GM18870 (cell line): ENCODE results near the gene UBE2E3.
"Not testable (repeated sequence)": the region's sequence is repeated elsewhere in the genome, so short reads cannot be mapped to it uniquely, and the experiment has no call there.

Experiments
- ATAC-seq: cut with Tn5 transposase; IDR thresholded peaks from one replicate; pipeline ENCODE4 v1.9.1; 2021; ENCODE audit warnings: moderate library complexity; ENCODE audit not compliant: unreplicated experiment

Gene UBE2E3

DNA sequence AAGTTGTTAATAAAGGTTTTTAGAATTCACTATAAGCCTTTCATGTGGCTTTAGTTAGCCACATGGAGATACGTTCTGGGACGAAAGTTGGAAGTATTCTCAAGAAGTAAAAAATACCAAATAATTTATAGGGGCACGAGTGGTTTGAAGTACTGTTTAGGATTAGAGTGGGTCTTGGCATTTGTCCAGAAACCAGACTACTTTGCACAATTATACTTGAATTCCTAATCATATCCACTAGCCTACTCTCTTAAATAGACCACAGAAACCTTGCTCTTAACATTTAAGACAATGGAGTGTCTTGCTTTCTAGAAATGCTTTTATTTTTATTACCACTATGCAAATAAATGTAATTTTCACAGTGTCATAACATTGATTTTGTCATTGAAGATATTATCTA, 44.6 kb downstream of the UBE2E3 start:
- ATAC-seq = no peak

DNA sequence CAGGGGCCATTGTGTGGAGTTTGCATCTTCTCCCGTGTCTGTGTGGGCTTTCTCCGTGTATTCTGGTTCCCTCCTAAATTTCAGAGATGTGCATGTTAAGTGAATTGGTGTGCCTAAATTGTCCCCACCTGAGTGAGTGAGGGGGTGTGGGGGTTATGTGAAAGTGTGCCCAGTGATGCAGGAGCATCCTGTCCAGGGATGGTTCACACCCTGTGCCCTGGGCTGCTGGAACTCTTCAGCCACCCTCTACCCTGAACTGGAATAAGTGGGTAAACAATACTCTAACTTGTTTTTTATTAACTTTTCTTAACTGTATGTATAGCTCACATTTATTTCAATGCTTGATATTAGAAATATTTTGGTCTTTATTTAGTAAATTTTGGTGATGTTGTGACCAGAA, 56.0 kb downstream of the UBE2E3 start:
- peak; percentile 27 for ATAC-seq

GRCh38 chr2:181036848-181037603, 56.6 kb downstream of the UBE2E3 start:
- peak; percentile 79 for ATAC-seq

DNA sequence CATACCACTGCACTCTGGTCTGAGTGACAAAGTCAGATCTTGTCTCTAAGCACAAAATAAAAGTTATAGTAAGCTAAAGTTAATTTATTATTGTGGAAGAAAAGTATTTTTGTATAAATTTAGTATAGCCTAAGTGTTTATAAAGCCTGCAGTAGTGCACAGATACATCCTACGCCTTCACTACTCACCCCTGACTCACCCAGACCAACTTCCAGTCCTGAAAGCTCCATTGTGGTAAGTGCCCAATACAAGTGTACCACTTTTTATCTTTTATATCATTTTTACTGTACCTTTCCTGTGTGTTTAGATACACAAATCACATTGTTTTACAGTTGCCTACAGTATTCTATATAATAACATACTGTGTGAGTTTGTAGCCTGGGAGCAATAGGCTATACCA, 57.5 kb downstream of the UBE2E3 start:
- no peak for ATAC-seq

- ATAC-seq = no peak
Measured at GRCh38 chr2:181038796-181039195, 58.4 kb downstream of the UBE2E3 start.

- not testable (repeated sequence) for ATAC-seq
Measured at GRCh38 chr2:181040839-181041238, 60.4 kb downstream of the UBE2E3 start.

DNA sequence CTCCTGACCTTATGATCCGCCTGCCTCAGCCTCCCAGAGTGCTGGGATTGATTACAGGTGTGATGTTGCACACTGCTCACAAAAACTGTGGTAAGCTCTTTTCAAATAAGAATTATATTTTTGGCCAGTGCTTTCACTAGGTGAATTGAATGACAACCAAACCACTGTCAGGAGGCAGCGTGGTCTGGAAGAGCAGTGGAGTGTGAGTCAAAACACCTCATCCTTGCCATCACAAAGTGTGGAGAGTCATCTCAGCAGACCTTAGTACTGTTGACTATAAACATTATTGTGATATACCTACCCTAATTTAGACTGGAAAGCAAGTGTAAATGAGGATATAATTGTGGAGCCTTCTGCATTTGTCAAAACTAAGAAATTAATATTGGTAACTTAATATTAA, 61.3 kb downstream of the UBE2E3 start:
- no peak for ATAC-seq

DNA sequence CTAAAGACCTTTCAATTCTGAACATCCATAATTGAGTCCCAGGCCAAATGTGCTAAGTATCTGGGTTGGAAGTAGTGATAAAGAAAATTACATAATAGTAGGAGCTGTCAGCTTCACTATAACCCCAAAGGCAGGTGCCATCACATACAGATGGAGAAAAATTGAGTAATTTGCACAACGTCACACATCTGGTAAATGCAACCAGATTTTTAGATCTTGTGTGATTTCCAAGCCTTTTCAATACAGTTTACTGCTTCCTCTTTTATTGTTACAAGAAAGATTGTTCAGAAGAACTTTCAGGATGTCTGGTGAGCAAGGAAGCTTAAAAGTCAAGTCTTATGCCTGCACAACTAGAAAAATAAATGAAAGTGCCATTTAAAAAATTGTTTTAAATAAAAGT, 62.3 kb downstream of the UBE2E3 start:
- no peak for ATAC-seq

DNA sequence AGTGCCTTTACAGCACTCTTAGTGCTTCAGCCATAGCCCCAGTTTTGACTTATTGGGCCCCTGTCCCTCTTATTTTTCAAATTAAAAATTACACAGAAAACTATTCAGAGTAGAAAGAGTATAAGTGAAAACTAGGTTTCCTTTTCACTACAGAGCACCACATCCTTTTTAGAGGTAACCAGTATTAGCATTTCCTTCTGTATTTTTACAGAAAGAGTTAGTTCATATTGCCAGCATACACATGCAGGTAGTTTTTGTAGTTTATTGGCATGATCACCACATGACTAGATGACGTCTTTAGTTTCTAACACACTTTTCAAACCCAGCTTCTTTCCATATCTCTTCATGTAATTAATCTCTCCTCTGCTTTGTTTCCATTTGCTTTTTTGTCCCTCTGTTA, 66.4 kb downstream of the UBE2E3 start:
- ATAC-seq = peak; percentile 49

DNA sequence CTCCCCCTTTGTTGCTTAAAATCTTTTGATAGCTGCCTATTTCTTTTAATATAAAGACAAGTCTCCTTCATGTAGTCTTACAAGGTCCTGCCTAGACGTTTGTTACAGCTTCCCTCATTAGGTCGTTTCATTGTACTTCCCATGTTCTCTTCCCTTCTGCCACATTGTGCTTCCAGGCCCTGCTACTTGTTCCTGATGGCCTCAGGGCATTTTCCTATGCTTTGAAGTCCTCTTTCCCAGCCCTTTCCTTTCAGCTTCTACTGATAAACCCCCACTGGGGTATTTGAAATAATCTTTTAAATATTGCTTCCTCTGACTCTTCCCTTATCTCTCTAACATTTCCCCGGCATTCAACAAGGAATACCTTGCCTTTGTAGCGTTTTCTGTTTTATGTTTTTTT, 67.4 kb downstream of the UBE2E3 start:
- no peak for ATAC-seq

GRCh38 chr2:181051861-181052522, 71.6 kb downstream of the UBE2E3 start:
- no peak for ATAC-seq

DNA sequence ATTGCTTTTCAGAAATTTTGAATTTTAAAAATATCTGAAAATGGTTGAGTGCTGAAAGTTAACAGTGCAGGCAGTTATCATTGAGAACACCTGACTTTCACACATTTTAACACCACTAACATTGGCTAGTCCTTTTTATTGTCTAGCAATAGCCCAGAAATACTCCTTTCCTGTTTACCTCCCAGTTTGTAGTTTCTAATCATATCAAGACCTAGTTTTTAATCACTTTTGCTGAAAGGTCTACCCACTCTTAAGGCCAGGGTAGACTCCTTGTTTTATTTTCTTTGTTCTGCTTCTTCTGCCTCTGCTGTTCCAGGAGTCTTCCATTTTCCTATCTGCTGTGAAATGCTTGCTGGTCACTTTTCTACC, 72.1 kb downstream of the UBE2E3 start:
- ATAC-seq = no peak

DNA sequence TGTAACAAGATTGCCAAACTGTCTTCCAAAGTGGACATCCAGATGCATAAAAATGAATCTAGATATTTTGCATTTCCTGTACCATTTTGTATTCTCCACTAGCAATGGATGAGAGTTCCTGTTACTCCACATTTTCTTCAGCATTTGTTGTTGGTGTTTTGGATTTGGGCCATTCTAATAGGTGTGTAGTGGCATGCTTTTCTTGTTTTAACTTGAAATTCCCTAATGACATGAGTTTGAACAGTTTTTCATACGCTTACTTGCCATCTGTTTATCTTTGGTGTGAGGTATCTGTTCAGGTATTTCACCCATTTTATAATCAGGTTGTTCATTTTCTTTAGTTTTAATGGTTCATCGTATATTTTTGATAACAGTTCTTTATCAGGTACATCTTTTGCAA, 73.9 kb downstream of the UBE2E3 start:
- no peak for ATAC-seq

DNA sequence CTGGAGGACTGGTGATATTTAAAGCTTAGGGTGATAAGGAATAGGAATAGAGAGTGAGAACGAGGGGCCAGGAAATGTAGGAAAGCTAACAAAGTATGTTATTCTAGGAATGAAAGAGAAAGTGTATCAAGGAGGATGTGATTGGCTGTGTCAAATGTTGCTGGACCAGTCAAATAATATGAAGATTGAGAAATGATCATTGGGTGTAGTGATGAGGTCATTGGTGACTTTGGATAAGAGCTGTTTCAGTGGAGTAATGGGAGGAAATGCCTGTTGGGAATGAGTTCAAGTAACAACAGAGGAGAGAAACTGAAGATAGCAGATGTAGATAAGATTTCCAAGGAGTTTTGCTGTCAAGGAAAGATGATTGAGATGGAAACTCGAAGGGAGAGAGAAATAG, 74.4 kb downstream of the UBE2E3 start:
- ATAC-seq = no peak

DNA sequence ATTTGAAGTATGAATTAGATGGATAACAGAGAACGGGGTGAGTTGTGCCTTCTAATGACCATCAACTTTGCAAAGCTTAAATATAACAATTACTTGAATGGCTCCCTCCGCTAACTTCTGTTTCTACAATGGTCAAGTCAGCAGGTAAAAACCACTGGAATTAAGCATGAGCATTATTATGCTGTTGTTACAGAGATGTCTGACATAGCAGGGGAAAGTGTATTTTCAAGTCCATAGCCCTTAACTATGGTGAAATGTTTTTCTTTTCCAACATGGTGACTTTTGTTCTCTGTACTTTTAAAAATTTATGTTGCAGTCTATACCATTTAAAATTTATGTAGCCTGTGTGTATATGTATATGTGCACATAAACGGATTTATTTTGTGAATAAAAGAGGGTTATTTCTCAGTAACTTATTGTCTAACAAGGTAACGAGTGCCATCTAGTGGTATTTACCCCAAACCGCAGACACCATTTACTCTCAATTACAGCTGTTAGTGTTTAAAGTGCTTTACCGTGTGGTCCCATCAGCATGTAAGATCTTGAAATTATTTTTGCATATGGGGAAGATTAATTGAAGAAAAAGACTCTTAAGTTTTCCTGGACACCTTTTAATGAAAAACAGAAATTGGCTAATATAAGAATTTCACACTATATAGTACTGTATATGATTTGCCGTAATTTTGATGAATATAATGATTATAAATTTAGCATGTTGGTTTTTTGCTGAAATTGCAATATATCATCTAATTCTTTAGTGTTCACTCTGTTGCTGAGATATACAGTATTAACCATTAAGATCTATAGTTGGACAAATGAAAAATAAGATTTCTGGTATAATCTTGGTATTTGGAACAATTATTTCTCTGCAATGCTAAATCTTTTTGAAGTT, 78.2 kb downstream of the UBE2E3 start:
- peak; percentile 88 for ATAC-seq

- ATAC-seq = no peak
Measured at GRCh38 chr2:181063696-181064095, 83.3 kb downstream of the UBE2E3 start.

- no peak for ATAC-seq
Measured at GRCh38 chr2:181065458-181065857, 85.1 kb downstream of the UBE2E3 start.

- no peak for ATAC-seq
Measured at GRCh38 chr2:181066333-181066732, 85.9 kb downstream of the UBE2E3 start.

GRCh38 chr2:181070119-181070835, 89.9 kb downstream of the UBE2E3 start:
- no peak for ATAC-seq

GRCh38 chr2:181070836-181071200, 90.4 kb downstream of the UBE2E3 start:
- ATAC-seq = no peak
